Activated naive CD8-positive, alpha-beta T cell treated with anti-CD3 and anti-CD28 coated beads, Interleukin-2, amount 50 U/mL, for 24 hours (primary cell): ENCODE measurements around the gene BMP7.

ENCODE experiments used
- ATAC-seq: fragments of 150-1000 bp; cut with Tn5 transposase; one replicate; pipeline ENCODE4 v1.10.0; 2021
- DNase-seq: peaks from one replicate; pipeline ENCODE4 v3.0.0; 2021
- H3K27ac Mint-ChIP-seq: one replicate; pipeline ENCODE4 v1.8.0; 2021; ENCODE audit warnings: mild to moderate bottlenecking, mixed read lengths
- H3K27me3 Mint-ChIP-seq: one replicate; pipeline ENCODE4 v1.8.0; 2021; ENCODE audit warnings: mixed read lengths
- H3K36me3 Mint-ChIP-seq: one replicate; pipeline ENCODE4 v1.8.0; 2021; ENCODE audit warnings: low read depth, mixed read lengths
- H3K4me1 Mint-ChIP-seq: one replicate; pipeline ENCODE4 v1.8.0; 2021; ENCODE audit warnings: mixed read lengths
- H3K4me3 Mint-ChIP-seq: one replicate; pipeline ENCODE4 v1.8.0; 2021; ENCODE audit warnings: mild to moderate bottlenecking, moderate library complexity, mixed read lengths
- H3K9me3 Mint-ChIP-seq: one replicate; pipeline ENCODE4 v1.8.0; 2021; ENCODE audit warnings: mixed read lengths

BMP7 gene

GRCh38 chr20:57224641-57225138 lies 41.8 kb downstream of the BMP7 start:
- H3K4me3 Mint-ChIP-seq, result no peak overlapping the region
- H3K36me3 Mint-ChIP-seq, result no peaks in the 10 kb centered on the region
- ATAC-seq, result no peak
- no peak for DNase-seq
- H3K27ac Mint-ChIP-seq, result no peak overlapping the region
- H3K4me1 Mint-ChIP-seq, result no peaks in the 10 kb centered on the region
- peaks cover 12% of the 10 kb centered on the region for H3K27me3 Mint-ChIP-seq
- no peaks in the 10 kb centered on the region for H3K9me3 Mint-ChIP-seq

GRCh38 chr20:57223648-57224489 lies 42.6 kb downstream of the BMP7 start:
- no peaks in the 10 kb centered on the region for H3K4me1 Mint-ChIP-seq
- H3K27ac Mint-ChIP-seq, result no peak overlapping the region
- H3K4me3 Mint-ChIP-seq, result no peak overlapping the region
- DNase-seq, result no peak
- no peaks in the 10 kb centered on the region for H3K9me3 Mint-ChIP-seq
- peaks cover 6% of the 10 kb centered on the region for H3K27me3 Mint-ChIP-seq
- ATAC-seq, result no peak
- H3K36me3 Mint-ChIP-seq, result no peaks in the 10 kb centered on the region

DNA sequence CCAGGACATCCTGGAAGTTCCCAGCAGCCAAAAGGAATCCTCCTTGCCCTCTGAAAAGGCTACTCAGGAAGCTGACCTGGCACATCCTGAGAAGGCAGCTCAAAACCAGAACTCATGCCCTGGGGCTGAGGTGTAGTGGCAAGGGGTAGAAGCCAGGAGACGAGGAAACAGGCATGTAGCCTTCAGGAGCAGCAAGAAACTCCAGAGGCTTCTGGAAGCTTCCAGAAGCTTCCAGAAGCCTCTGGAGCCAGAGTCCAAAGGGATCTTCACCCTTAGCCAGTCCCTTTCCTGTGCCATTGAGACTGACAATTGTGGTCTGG lies 43.9 kb downstream of the BMP7 start:
- Mint-ChIP-seq H3K27ac (no peak overlapping the region), H3K9me3 (no peaks in the 10 kb centered on the region), H3K27me3 (peaks cover 6% of the 10 kb centered on the region), H3K36me3 (no peaks in the 10 kb centered on the region), H3K4me1 (no peaks in the 10 kb centered on the region), H3K4me3 (no peak overlapping the region)
- no peak for ATAC-seq
- no peak for DNase-seq

DNA sequence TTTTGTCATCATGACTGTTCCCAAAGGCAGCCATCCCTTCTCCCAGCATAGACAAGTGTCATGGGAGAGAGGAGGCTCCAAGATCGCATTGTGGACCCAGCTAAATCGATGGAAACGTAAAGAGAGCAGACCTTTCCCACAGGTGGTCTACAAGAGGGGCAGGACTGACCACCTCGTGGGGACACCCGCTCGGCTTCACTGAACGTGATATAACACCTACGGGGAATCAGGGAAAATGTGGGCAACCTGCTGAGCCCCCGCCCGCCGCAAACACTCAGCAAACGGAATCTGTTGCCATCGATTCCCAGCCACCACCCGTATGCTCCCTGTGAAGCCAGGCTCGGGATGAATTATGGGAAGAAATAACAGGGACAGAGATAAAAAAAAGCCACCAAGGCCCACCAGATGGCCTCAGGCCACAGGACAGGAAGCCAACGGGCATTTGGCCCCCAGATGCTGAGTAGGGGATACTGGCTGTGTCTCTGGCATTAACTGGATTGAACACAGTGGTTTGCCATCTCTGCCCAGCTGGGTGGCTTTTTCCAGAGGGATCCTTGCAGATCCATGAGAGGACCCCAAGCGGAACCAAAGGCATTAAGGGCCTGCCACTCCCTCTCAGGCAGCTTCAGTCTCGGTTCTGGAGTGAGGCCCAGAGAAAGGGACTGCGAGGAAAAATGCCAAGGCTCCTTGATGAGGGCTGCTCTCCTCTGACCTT lies 44.4 kb downstream of the BMP7 start:
- H3K36me3 Mint-ChIP-seq, result no peaks in the 10 kb centered on the region
- no peak for ATAC-seq
- no peaks in the 10 kb centered on the region for H3K9me3 Mint-ChIP-seq
- no peak for DNase-seq
- peaks cover 6% of the 10 kb centered on the region for H3K27me3 Mint-ChIP-seq
- H3K27ac Mint-ChIP-seq, result no peak overlapping the region
- H3K4me1 Mint-ChIP-seq, result no peaks in the 10 kb centered on the region
- H3K4me3 Mint-ChIP-seq, result no peak overlapping the region

DNA sequence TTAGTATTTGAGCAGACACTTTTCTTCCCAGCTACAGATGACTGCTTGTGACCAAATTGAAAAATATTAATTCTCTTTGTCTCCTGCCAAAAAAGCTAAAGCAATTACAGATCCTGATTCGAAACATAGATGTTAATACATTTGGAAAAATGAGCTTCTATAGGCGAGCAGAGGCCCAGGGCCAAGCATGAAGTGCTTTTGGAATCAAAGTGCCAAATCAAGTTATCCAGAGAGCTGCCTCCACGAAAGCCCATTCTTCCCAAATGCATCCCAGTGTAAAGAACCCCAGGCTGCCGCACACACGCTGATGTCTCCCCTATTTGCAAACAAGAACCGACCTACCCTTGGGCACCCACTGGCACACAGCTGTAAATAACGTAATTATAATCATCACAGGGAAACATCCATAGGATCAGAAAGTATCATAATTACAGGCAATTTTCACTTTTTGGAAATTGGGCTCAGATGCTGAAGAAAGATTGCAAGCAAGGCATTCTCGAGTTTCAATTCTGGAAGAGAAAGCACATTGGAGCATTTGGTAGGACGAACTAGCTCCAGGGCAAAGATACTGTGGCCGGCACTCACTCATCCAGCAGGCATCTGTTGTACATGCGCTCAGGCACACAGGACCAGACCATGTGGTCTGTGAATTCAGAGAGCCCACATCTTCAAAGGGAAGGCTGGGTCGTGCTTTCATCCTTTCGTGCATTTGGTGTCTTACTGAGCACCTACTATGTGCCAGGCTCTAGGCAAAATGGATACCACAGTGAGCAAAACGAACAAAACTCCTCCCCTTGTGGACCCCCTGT lies 45.9 kb downstream of the BMP7 start:
- Mint-ChIP-seq H3K36me3 (no peaks in the 10 kb centered on the region), H3K9me3 (no peaks in the 10 kb centered on the region), H3K27ac (no peak overlapping the region), H3K27me3 (peaks cover 6% of the 10 kb centered on the region), H3K4me1 (no peaks in the 10 kb centered on the region), H3K4me3 (no peak overlapping the region)
- DNase-seq (no peak), ATAC-seq (no peak)

- Mint-ChIP-seq H3K36me3 (no peaks in the 10 kb centered on the region), H3K4me3 (no peak overlapping the region), H3K4me1 (no peaks in the 10 kb centered on the region), H3K27ac (no peak overlapping the region), H3K9me3 (no peaks in the 10 kb centered on the region), H3K27me3 (peaks cover 6% of the 10 kb centered on the region)
- DNase-seq (no peak), ATAC-seq (no peak)
Measured at GRCh38 chr20:57219071-57219677, 47.3 kb downstream of the BMP7 start.

GRCh38 chr20:57218489-57218888 lies 48.0 kb downstream of the BMP7 start:
- Mint-ChIP-seq H3K9me3 (no peaks in the 10 kb centered on the region), H3K27me3 (peaks cover 5% of the 10 kb centered on the region), H3K27ac (no peak overlapping the region), H3K4me3 (no peak overlapping the region), H3K4me1 (no peaks in the 10 kb centered on the region), H3K36me3 (no peaks in the 10 kb centered on the region)
- ATAC-seq (no peak), DNase-seq (no peak)

DNA sequence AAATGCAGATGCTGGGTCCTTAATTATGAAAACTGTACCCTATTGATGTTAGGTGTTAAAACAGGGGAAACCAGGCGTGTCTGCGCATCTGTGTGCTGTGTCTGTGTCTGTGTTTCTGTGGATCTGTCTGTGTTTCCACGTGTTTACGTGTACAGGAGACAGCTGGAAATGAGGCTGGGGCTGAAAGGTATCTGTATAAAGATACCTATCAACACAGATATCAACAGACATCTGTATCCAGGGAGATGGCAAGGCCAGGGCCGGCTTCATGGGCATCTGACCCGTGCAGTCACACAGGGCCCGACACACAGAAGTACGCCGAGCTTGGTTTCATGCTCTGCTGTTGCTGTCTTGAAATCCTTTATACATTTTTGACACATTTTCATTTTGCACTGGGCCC lies 48.6 kb downstream of the BMP7 start:
- Mint-ChIP-seq H3K36me3 (no peaks in the 10 kb centered on the region), H3K9me3 (no peaks in the 10 kb centered on the region), H3K4me1 (no peaks in the 10 kb centered on the region), H3K4me3 (no peak overlapping the region), H3K27ac (no peak overlapping the region), H3K27me3 (peaks cover 4% of the 10 kb centered on the region)
- DNase-seq (no peak), ATAC-seq (no peak)

DNA sequence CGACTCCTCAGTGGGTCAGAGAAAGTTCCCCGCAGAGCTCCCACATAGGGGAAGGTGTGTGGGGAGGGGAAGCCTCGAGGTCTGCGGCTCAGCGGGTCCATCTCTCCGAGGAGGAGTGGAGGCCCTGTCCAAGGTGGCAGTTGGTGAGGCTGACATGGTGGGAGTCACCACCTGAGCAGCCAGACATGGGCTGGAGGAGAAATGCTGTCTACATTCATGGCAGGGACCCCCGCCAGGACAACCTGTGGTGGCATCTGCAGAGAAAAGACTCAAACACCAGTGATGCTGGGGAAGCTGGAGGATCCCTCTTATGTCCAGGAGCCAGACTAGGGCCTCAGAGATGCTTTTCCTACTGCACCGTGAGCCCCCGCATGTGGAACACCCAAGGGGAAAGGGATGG lies 49.8 kb downstream of the BMP7 start:
- Mint-ChIP-seq H3K27me3 (peaks cover 4% of the 10 kb centered on the region), H3K4me1 (no peaks in the 10 kb centered on the region), H3K36me3 (no peaks in the 10 kb centered on the region), H3K9me3 (no peaks in the 10 kb centered on the region), H3K4me3 (no peak overlapping the region), H3K27ac (no peak overlapping the region)
- DNase-seq, result no peak
- no peak for ATAC-seq

DNA sequence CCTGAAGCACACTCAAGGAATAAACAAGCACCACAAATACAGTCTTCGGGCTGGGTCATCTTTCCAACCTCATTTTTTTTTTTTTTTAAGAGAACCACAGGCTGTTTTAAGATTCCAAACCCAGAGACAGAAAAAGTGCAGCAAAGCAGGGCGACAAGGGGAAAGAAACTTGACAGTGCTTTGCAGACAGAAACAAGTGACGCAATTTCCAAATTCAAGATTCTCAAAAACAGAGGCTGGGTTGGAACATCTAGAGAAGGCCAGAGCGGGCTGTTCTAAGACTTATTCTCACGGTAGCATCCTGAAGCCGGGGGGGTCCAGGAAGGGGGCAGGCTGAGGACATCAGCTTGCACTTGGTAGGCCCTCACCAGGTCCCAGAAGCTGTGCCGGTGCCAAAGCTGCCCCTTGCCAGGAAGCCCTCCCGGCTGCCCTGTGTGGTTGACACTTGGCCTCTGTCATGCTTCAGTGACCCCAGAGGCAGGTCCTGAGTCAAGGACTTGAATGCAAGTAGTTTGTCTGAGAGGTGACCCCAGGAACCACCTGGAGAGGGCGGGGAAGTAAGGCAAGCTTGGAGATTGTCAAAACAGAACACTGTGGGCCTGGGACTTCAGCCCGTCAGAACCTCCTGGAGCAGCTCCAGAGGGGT lies 50.5 kb downstream of the BMP7 start:
- H3K4me3 Mint-ChIP-seq, result no peak overlapping the region
- H3K27ac Mint-ChIP-seq, result no peak overlapping the region
- peaks cover 4% of the 10 kb centered on the region for H3K27me3 Mint-ChIP-seq
- DNase-seq, result no peak
- H3K36me3 Mint-ChIP-seq, result no peaks in the 10 kb centered on the region
- ATAC-seq, result no peak
- no peaks in the 10 kb centered on the region for H3K4me1 Mint-ChIP-seq
- no peaks in the 10 kb centered on the region for H3K9me3 Mint-ChIP-seq

- ATAC-seq (no peak), DNase-seq (no peak)
- Mint-ChIP-seq H3K4me3 (no peak overlapping the region), H3K4me1 (no peaks in the 10 kb centered on the region), H3K27ac (no peak overlapping the region), H3K36me3 (no peaks in the 10 kb centered on the region), H3K27me3 (peaks cover 4% of the 10 kb centered on the region), H3K9me3 (no peaks in the 10 kb centered on the region)
Measured at GRCh38 chr20:57215426-57215825, 51.0 kb downstream of the BMP7 start.

GRCh38 chr20:57214948-57215347 lies 51.5 kb downstream of the BMP7 start:
- Mint-ChIP-seq H3K27me3 (peaks cover 4% of the 10 kb centered on the region), H3K9me3 (no peaks in the 10 kb centered on the region), H3K4me3 (no peak overlapping the region), H3K27ac (no peak overlapping the region), H3K36me3 (no peaks in the 10 kb centered on the region), H3K4me1 (no peaks in the 10 kb centered on the region)
- ATAC-seq, result no peak
- no peak for DNase-seq

GRCh38 chr20:57214427-57214826 lies 52.0 kb downstream of the BMP7 start:
- Mint-ChIP-seq H3K4me1 (no peaks in the 10 kb centered on the region), H3K36me3 (no peaks in the 10 kb centered on the region), H3K27me3 (peaks cover 4% of the 10 kb centered on the region), H3K4me3 (no peak overlapping the region), H3K9me3 (no peaks in the 10 kb centered on the region), H3K27ac (no peak overlapping the region)
- ATAC-seq, result no peak
- no peak for DNase-seq

DNA sequence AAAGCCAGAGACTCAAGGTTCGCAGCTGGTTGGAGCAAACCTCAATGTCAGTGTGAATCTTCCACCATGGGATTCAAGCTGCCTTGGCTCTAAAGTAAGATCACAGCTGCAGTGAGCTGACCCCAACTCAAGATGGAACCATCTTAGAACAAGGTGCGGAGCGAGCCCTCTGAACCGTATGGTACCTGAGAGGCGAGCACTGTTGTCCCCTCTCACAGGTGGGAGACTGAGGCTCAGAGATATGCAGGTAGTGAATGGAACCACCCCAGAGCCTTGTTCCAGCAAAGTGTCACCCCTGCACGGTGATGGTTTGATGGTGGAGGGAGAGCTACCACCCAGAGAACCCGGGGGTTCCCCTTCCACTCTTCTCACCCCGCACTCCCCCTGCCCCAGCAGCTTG lies 52.5 kb downstream of the BMP7 start:
- Mint-ChIP-seq H3K27me3 (peaks cover 4% of the 10 kb centered on the region), H3K9me3 (no peaks in the 10 kb centered on the region), H3K4me1 (no peaks in the 10 kb centered on the region), H3K4me3 (no peak overlapping the region), H3K27ac (no peak overlapping the region), H3K36me3 (no peaks in the 10 kb centered on the region)
- ATAC-seq (no peak), DNase-seq (no peak)
